Activated CD8-positive, alpha-beta memory T cell treated with anti-CD3 and anti-CD28 coated beads, Interleukin-2, amount 50 U/mL, for 1 hour (primary cell): ENCODE measurements around the gene FAM193B.
"Not testable (repeated sequence)": the region's sequence is repeated elsewhere in the genome, so short reads cannot be mapped to it uniquely, and the experiment has no call there.

ENCODE experiments used
- DNase-seq: peaks from one replicate; pipeline ENCODE4 v3.0.0-alpha.2; 2020; ENCODE audit errors: extremely low read depth

FAM193B gene

GRCh38 chr5:177537389-177538361 lies 16.7 kb downstream of the FAM193B start:
- DNase-seq, result no peak

- DNase-seq, result no peak
These were observed 18.0 kb downstream of the FAM193B start for GRCh38 chr5:177536386-177536785.

GRCh38 chr5:177535125-177535524 lies 19.2 kb downstream of the FAM193B start:
- no peak for DNase-seq

DNA sequence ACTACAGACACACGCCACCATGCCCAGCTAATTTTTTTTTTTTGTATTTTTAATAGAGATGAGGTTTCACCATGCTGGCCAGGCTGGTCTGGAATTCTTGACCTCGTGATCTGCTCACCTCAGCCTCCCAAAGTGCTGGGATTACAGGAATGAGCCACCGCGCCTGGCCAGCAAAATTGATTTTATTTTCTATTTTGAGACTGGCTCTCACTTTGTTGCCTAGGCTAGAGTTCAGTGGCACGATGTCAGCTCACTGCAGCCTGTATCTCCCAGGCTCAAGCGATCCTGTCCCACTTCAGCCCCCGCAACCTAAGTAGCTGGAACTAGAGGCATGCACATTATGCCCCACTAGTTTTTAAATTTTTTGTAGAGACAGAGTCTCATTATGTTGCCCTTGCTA lies 19.9 kb downstream of the FAM193B start:
- DNase-seq, result not testable (repeated sequence)

GRCh38 chr5:177531209-177531940 lies 23.0 kb downstream of the FAM193B start:
- DNase-seq, result no peak

- DNase-seq, result no peak
These were observed 23.7 kb downstream of the FAM193B start for GRCh38 chr5:177530638-177531037.

DNA sequence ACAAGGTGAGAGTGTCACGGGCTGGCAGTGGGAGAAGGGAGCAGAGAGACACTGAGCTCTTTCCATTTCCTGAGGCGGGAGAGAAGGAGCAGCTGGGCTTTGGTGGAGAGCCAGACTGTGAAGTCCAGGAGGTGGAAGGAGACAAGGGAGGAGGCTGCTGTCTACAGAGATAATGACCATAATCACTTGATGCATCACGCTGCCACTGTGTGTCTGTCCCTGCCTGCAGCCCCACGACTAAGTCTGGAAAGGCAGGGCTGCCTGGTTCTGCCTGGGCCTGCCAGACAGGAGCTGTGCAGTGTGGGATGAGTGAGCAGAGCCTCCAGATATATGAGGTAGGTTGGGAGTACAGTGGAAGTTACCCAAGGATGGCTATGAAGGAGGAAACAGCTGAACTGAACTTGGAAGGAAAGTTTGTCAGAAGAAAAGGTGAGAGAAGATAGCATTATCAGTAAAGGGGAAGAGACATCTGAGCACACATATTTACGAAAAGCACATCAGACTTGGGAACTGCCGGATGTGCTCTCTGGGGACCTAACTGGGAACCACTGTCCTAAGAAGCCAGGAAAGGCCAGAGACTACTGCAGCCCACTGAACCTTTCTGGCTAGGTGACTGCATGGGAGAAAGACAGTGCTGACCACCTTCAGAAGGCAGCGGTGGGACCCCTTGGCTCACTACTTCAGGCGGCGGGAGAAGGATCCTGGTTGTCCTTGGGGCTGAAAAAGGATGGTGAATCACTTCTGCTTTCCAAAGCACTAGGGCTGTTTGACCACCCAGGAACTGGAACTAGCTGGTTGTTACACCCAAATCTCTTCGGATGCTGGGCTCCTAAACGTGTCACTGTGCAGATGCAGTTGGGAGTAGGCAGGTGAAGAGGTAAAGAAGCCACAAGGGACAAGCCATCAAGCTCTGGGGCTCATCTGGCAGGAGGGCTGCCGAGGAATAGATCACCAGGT lies 24.8 kb downstream of the FAM193B start:
- DNase-seq, result no peak

DNA sequence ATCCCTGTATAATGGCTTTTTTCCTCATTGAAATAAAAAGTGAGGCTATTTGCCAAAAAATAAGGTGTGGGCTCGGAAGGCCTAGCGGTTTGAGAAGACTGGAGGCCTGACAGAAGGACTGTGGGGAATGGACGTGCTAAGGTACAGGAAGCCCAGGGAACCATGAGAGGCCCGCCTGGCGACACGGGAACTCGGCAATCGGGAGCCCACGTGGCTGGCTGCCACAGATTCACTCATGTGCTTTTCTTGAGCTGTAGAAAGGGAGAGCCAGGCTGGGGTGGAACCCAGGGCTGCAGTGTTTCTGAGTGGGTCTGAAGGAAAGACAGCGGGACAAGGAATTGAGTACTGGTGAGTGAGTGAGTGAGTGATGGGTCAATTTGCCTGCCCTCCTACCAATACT lies 25.7 kb downstream of the FAM193B start:
- no peak for DNase-seq

- DNase-seq, result no peak
These were observed 26.8 kb downstream of the FAM193B start for GRCh38 chr5:177527595-177527994.

DNA sequence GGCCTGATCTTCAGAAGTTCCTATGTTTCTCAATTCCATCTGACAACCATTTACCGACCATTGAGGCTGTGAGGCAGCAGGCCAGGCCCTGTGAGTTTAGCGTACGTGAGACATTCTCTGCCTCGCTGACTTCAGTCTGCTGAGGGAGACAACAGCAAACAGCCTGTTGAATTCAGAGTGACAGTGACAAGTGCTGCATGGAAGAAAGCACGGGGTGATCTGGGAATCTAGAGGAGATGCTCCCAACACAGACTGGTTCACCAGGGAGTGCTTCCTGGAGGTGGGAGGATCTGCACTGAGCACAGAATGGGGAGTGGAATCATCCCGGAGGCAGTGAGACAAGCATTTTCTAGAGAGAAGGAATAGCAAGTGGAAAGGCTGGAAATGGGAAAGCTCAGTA lies 27.6 kb downstream of the FAM193B start:
- no peak for DNase-seq

GRCh38 chr5:177526191-177526590 lies 28.2 kb downstream of the FAM193B start:
- DNase-seq, result no peak

DNA sequence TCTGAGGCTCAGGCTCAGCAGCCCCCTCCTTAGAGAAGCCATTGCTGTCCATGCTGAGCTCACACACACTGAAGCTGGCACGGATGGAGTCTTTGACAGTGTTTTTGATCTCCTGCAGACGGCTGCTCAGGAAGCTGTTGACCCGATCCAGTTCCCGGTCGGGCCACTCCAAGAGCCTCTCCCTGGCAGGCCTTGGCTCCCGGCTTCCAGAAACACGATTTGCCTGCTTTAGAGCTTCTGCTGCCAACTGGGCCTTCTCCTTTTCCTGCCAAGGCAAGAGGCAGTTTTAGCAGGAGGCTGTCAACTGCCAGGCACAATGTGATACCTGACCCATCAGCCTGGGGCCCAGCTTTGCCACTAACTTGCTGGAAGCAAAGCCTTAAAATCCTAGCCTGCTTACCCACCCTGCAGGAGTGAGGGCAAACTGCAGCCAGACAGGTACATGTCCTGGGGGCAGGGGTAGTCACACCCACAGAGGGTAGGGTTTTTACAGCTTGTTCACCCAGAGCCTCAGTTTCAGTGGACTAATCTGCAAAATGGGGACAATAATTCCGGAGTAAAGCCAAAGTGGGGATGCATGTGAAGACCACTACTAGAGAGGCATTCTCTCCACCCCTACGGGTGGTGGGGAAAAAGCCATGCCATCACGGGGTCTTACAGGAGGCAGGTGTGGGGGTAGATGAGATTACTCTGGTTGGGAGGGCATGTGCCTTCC lies 29.3 kb downstream of the FAM193B start:
- DNase-seq, result no peak

- DNase-seq, result no peak
These were observed 29.8 kb downstream of the FAM193B start for GRCh38 chr5:177524539-177524900.

DNA sequence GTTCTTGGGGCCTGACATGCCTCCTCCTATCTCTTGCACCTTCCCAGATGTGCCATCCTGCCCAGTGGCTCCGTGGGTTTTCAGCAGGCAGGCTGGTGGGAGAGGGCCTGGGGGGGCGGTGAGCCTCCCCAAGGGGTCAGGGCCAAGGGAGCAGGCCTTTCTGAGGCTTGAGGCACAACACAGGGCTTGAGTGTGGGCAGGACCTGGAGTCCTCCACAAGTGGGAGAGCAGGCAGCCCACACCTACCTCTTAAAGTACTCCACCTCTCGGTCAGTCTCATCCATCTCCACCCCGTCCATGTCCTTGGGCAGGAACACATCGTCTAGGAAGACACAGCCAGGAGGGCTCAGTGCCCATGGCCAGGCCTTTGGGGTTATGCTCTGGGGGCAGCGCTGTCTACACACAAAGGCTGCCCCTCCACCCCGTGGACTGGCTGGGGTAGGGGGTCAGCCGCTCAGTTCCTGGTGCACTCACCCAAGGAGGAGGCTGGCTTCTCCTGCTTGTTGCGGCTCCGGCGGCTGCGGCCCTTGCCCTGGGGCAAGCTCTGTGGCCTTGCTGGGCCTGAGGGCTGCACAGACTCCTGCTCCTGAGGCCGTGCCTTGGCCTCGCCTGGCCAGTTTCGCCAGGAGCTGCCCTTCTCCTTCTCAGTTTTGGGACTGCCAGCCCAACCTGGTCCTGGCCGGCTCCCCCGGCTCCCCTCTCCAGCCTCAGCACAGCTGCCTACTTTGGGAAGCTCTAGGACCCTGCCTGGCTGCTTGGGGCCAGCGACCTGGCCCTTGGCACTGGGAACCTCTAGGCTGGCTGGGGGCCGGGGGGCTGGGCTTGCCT lies 30.4 kb downstream of the FAM193B start:
- no peak for DNase-seq

DNA sequence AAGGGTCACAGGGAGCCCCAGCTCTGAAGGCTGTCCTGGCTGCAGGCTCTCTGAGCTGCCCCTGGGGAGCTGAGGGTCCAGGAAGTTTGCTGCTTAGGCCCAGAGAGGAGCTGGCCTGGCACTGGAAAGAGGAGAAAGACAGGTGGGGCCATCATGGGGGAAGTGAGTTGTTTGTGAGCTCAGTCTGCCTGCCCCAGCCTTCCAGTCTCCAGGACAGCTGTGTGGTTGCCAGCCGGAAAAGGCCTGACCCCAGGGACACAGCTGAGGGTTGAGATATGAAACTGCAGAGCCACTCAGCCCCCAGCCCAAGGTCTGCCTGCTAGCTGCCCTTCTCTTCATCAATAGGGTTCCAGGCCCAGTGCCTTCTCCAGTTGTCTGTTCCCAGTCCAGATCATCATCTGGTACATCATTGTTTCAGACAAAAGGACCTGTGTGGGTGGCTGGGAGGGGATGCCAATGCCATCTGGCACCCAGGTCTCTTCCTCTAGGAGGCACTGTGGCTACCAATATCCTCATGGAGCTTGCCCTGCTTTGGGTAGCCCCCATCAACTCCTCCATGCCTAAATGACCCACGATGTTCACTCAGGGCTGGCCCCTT lies 33.3 kb downstream of the FAM193B start:
- DNase-seq, result no peak

DNA sequence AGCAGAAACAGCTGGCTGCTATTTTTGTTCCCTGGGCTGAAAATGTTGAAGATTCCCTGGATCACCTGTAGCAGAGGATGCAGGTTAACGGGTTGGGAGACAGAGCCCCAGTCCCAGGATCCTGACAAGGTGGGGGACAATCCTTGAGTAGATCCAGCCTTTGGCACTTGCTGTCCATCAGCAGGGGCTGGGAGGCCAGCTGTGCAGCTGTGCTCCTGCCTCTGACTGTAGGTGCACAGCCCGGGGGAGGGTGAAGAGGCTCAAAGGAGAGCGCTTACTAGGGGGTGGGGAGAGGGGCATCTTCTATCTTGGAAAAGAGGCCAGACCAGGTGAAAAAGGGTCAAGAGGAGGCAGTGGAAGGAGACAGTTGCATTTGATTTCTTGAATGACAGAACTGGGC lies 34.1 kb downstream of the FAM193B start:
- DNase-seq, result no peak

- DNase-seq, result no peak
These were observed 34.7 kb downstream of the FAM193B start for GRCh38 chr5:177519463-177520235.

- DNase-seq, result peak; percentile 86
These were observed 37.5 kb downstream of the FAM193B start, which contains the start of gene DDX41 for GRCh38 chr5:177516601-177517568. DDX41 (minus strand) TSS chr5:177516961; CDS start chr5:177516945, 16 bp downstream.
